A549 (cell line): ENCODE measurements around the gene SLC25A13. TPM values are rescaled to one million over a fixed set of nuclear protein-coding genes. Genes with fewer than 3 reads are reported as not detected.

Experiments
- ATAC-seq, 2 experiments: fragments of 200-7000 bp in 1 of 2; fragments of >200 bp in 1 of 2; cut with Nextera tagmentation in 1 of 2; cut with Tn5 transposase in 1 of 2; 3 replicates each; pipeline versions ENCODE4 v1.8.0 to v1.9.1; 2018 to 2020; ENCODE audit warnings: mild to moderate bottlenecking in 1 of 2, moderate library complexity in 1 of 2
- CTCF ChIA-PET: fragments of 300-600 bp; sonication (Branson Sonifier 250); formaldehyde crosslinking; extraction: SDS; loops from one replicate; lab custom pipeline; 2021; ENCODE audit warnings: antibody characterized with exemption, inconsistent platforms; lab: Yijun Ruan, JAX
- POLR2A ChIA-PET: fragments of 350-600 bp; formaldehyde crosslinking; extraction: SDS; loops from one replicate; lab custom pipeline; 2021; ENCODE audit warnings: antibody characterized with exemption, inconsistent platforms; lab: Yijun Ruan, JAX
- DNase-seq, 2 experiments: peaks; one replicate each; pipeline versions ENCODE4 v3.0.0 to v3.0.0-alpha.2; 2011 to 2016; ENCODE audit warnings: low read depth in 1 of 2, low spot score in 1 of 2
- FAIRE-seq: peaks from 2 replicates; lab custom pipeline; 2011; peaks lifted over from hg19 to GRCh38; lab: Jason Lieb, UNC
- H3K27ac ChIP-seq, 2 experiments: fragments of >200 bp; sonication (Bioruptor Twin); formaldehyde crosslinking; 3 replicates each; pipeline ENCODE4 v1.5.1; 2016 to 2017
- H3K4me1 ChIP-seq: fragments of >200 bp; sonication (Bioruptor Twin); formaldehyde crosslinking; 3 replicates; pipeline ENCODE4 v1.6.1; 2016
- H3K4me2 ChIP-seq: fragments of >200 bp; sonication (Bioruptor Twin); formaldehyde crosslinking; 3 replicates; pipeline ENCODE4 v1.6.1; 2016
- H3K4me3 ChIP-seq: fragments of >200 bp; sonication (Bioruptor Twin); formaldehyde crosslinking; 3 replicates; pipeline ENCODE4 v1.5.1; 2016
- H3K9me3 ChIP-seq: fragments of >200 bp; sonication (Bioruptor Twin); formaldehyde crosslinking; 3 replicates; pipeline ENCODE4 v1.6.1; 2016
- BCL3 ChIP-seq: fragments of >200 bp; sonication (Bioruptor Twin); formaldehyde crosslinking; IDR thresholded peaks from 3 replicates; pipeline ENCODE4 v1.6.1; 2016
- CBX2 ChIP-seq: fragments of 200-600 bp; sonication (generic); IDR thresholded peaks from 2 replicates; pipeline ENCODE4 v1.6.1; 2016; ENCODE audit warnings: low read depth, mild to moderate bottlenecking, borderline replicate concordance
- CHD2 ChIP-seq: fragments of 150-350 bp; IDR thresholded peaks from 2 replicates; pipeline ENCODE4 v1.6.1; 2014; ENCODE audit warnings: low read length; ENCODE audit not compliant: partially characterized antibody
- EHF ChIP-seq: fragments of 250-450 bp; sonication (Bioruptor Pico); IDR thresholded peaks from 2 replicates; pipeline ENCODE4 v1.5.0; 2020; ENCODE audit warnings: mild to moderate bottlenecking
- ELK1 ChIP-seq: fragments of 150-350 bp; IDR thresholded peaks from 2 replicates; pipeline ENCODE4 v1.6.1; 2014; ENCODE audit warnings: low read depth, mild to moderate bottlenecking, low read length
- FOSB ChIP-seq: fragments of 250-450 bp; sonication (Bioruptor Pico); IDR thresholded peaks from 2 replicates; pipeline ENCODE4 v1.5.0; 2020; ENCODE audit warnings: mild to moderate bottlenecking, moderate library complexity
- FOSL2 ChIP-seq, 2 experiments: fragments of 450-650 bp in 1 of 2; fragments of >200 bp in 1 of 2; sonication (Bioruptor Twin) in 1 of 2; formaldehyde crosslinking; IDR thresholded peaks; 2 replicates each; pipeline versions ENCODE4 v1.5.0 to v1.6.1; 2016 to 2020; ENCODE audit warnings: mild to moderate bottlenecking in 1 of 2, moderate library complexity in 1 of 2
- HES2 ChIP-seq: fragments of >200 bp; sonication (Bioruptor Twin); formaldehyde crosslinking; IDR thresholded peaks from 2 replicates; pipeline ENCODE4 v1.6.1; 2016
- HEYL ChIP-seq: fragments of 250-450 bp; sonication (Bioruptor Pico); IDR thresholded peaks from 2 replicates; pipeline ENCODE4 v1.8.0; 2021; ENCODE audit warnings: mild to moderate bottlenecking, moderate library complexity
- HOXB13 ChIP-seq: fragments of 250-450 bp; sonication (Bioruptor Pico); IDR thresholded peaks from 2 replicates; pipeline ENCODE4 v1.5.0; 2020; ENCODE audit warnings: low read depth, mild to moderate bottlenecking, moderate library complexity
- JUN ChIP-seq, 2 experiments: fragments of >200 bp; sonication (Bioruptor Twin); formaldehyde crosslinking; IDR thresholded peaks; 2 replicates in 1 of 2; 3 replicates in 1 of 2; pipeline ENCODE4 v1.6.1; 2016 to 2017
- JUNB ChIP-seq: fragments of >200 bp; sonication (Bioruptor Twin); formaldehyde crosslinking; IDR thresholded peaks from 2 replicates; pipeline ENCODE4 v1.6.1; 2016
- MAFK ChIP-seq: fragments of 450-650 bp; IDR thresholded peaks from 2 replicates; pipeline ENCODE4 v1.6.1; 2014; ENCODE audit not compliant: partially characterized antibody
- MYC ChIP-seq: IDR thresholded peaks from 2 replicates; pipeline ENCODE4 v1.6.1; 2012; ENCODE audit warnings: mild to moderate bottlenecking, inconsistent platforms, low read length, improper control_type of control experiment, borderline replicate concordance
- PBX3 ChIP-seq: IDR thresholded peaks from 2 replicates; pipeline ENCODE4 v1.6.1; 2012
- POLR2A ChIP-seq: IDR thresholded peaks from 2 replicates; pipeline ENCODE4 v1.6.1; 2012; ENCODE audit warnings: mild to moderate bottlenecking, low read length
- POLR2AphosphoS2 ChIP-seq: conservative IDR thresholded peaks from 2 replicates; pipeline ENCODE4 v1.6.1; 2012; ENCODE audit warnings: low read length, improper control_type of control experiment, inconsistent platforms
- RAD21 ChIP-seq, 2 experiments: fragments of >200 bp in 1 of 2; sonication (Bioruptor Twin) in 1 of 2; formaldehyde crosslinking in 1 of 2; IDR thresholded peaks in 1 of 2; conservative IDR thresholded peaks in 1 of 2; 2 replicates in 1 of 2; 3 replicates in 1 of 2; pipeline ENCODE4 v1.6.1; 2012 to 2018; ENCODE audit warnings: inconsistent platforms in 1 of 2
- RARB ChIP-seq: fragments of 250-450 bp; sonication (Bioruptor Pico); IDR thresholded peaks from 2 replicates; pipeline ENCODE4 v1.8.0; 2021; ENCODE audit warnings: mild to moderate bottlenecking, moderate library complexity
- RCOR1 ChIP-seq: fragments of 150-350 bp; IDR thresholded peaks from 2 replicates; pipeline ENCODE4 v1.6.1; 2014; ENCODE audit warnings: antibody characterized with exemption, low read length, low read depth
- REST ChIP-seq: fragments of 200-600 bp; sonication (generic); IDR thresholded peaks from 2 replicates; pipeline ENCODE4 v1.6.1; 2016; ENCODE audit warnings: antibody characterized with exemption, mild to moderate bottlenecking, moderate library complexity
- RFX5 ChIP-seq: fragments of 450-650 bp; IDR thresholded peaks from 2 replicates; pipeline ENCODE4 v1.7.1; 2014; ENCODE audit warnings: antibody characterized with exemption, mild to moderate bottlenecking, moderate library complexity
- RNF2 ChIP-seq: fragments of 200-600 bp; sonication (generic); IDR thresholded peaks from 2 replicates; pipeline ENCODE4 v1.6.1; 2016; ENCODE audit warnings: low read depth, mild to moderate bottlenecking, antibody characterized with exemption, moderate library complexity, borderline replicate concordance
- SMC3 ChIP-seq: fragments of >200 bp; sonication (Bioruptor Twin); formaldehyde crosslinking; IDR thresholded peaks from 3 replicates; pipeline ENCODE4 v1.6.1; 2018; ENCODE audit warnings: inconsistent platforms
- USF2 ChIP-seq: fragments of 450-650 bp; IDR thresholded peaks from 2 replicates; pipeline ENCODE4 v1.6.1; 2014; ENCODE audit warnings: antibody characterized with exemption
- WGBS: methylation state at CpG from one replicate; pipeline ENCODE4 v1.1.6; 2017; ENCODE audit errors: missing lambda C conversion rate; 5-methylcytosine and 5-hydroxymethylcytosine counted together
- polyA plus RNA-seq, 4 experiments: library from polyadenylated mRNA; depleted of rRNA in 3 of 4; stranded (reverse); fragments of >200 nt; fragmentation: RNase III in 1 of 4; extraction: RNeasy Plus Mini Kit Qiagen cat#74134 plus additional on column Dnase treatment in 1 of 4; gene quantifications; 2 replicates in 3 of 4; 3 replicates in 1 of 4; pipeline ENCODE4 v1.2.3, GENCODE V29; 2011 to 2017

SLC25A13 gene
- polyA plus RNA-seq, 2 of the 4 experiments (the other 2 are of a cell fraction): 32.7 to 51.0 TPM

GRCh38 chr7:96100737-96101136, 221.2 kb downstream of the SLC25A13 start:
- FAIRE-seq (no peak), ATAC-seq (no peak), DNase-seq (no peak)
- no peak overlapping the region for H3K4me3 ChIP-seq
- CTCF ChIA-PET: interaction anchor here (0.7 to 1.5 kb wide), 2 partner anchors 24 to 833 kb away, joined by 3 to 4 read pairs; no protein-coding TSS in a partner anchor
- 0% methylated on average over 1 of the region's 1 CpG for WGBS
- no peaks in the 10 kb centered on the region for H3K9me3 ChIP-seq
- no peak overlapping the region for H3K27ac ChIP-seq
- TF ChIP-seq PBX3: no peak
- TF ChIP-seq FOSB (CRISPR knock-in tag): no peak
- no peak for TF ChIP-seq HES2
- TF ChIP-seq REST: no peak
- TF ChIP-seq BCL3: no peak
- no peak for TF ChIP-seq RFX5
- TF ChIP-seq ELK1: no peak
- no peak for TF ChIP-seq FOSL2 (IDR thresholded peaks at IDR 0.05)
- no peak for TF ChIP-seq FOSL2 (CRISPR knock-in tag; IDR thresholded peaks at IDR 0.05)
- no peak for TF ChIP-seq RNF2
- TF ChIP-seq USF2: no peak
- TF ChIP-seq HOXB13: no peak
- no peak for TF ChIP-seq JUN (IDR thresholded peaks at IDR 0.05)
- TF ChIP-seq CBX2: no peak
- no peak for TF ChIP-seq CHD2
- no peak for TF ChIP-seq POLR2A
- POLR2A ChIA-PET: no interaction called here
- no peaks in the 10 kb centered on the region for H3K4me1 ChIP-seq
- no peak overlapping the region for H3K4me2 ChIP-seq

GRCh38 chr7:96097835-96098234, 224.1 kb downstream of the SLC25A13 start:
- TF ChIP-seq JUNB (no peak), MYC (no peak), POLR2AphosphoS2 (no peak), BCL3 (no peak), RARB (CRISPR knock-in tag) (no peak), EHF (CRISPR knock-in tag) (no peak), MAFK (no peak), POLR2A (no peak), SMC3 (no peak), RCOR1 (no peak), RAD21 (conservative IDR thresholded peaks at IDR 0.05 in 1 of 2, IDR thresholded peaks at IDR 0.05 in 1 of 2) (no peak), HEYL (CRISPR knock-in tag) (no peak)
- Histone ChIP-seq H3K4me1 (no peaks in the 10 kb centered on the region), H3K9me3 (no peaks in the 10 kb centered on the region), H3K4me3 (no peak overlapping the region), H3K27ac (no peak overlapping the region), H3K4me2 (no peak overlapping the region)
- CTCF ChIA-PET: no interaction called here
- ATAC-seq (no peak), DNase-seq (no peak), FAIRE-seq (no peak)
- 6% methylated on average over 2 of the region's 2 CpGs for WGBS
- POLR2A ChIA-PET: no interaction called here
